Vagina (tissue), 2 donors: ENCODE data around the gene CASP8. TPM values are rescaled to one million over a fixed set of nuclear protein-coding genes. Genes with fewer than 3 reads are reported as not detected.

Source experiments
- DNase-seq, 2 donors: peaks; one replicate each; pipeline ENCODE4 v3.0.0-alpha.2; 2017; ENCODE audit errors: extremely low spot score in 2 of 2
- H3K27ac ChIP-seq: fragments of 200-600 bp; sonication (generic); one replicate; pipeline ENCODE4 v1.5.1; 2019
- H3K27me3 ChIP-seq: fragments of 200-600 bp; sonication (generic); one replicate; pipeline ENCODE4 v1.5.1; 2019
- H3K36me3 ChIP-seq, 2 donors: fragments of 200-600 bp; sonication (generic); one replicate each; pipeline ENCODE4 v1.5.1; 2017 to 2019
- H3K4me1 ChIP-seq: fragments of 200-600 bp; sonication (generic); one replicate; pipeline ENCODE4 v1.5.1; 2019
- H3K4me3 ChIP-seq, 2 donors: fragments of 200-600 bp; sonication (generic); 1 replicate in 1 of 2; 2 replicates in 1 of 2; pipeline ENCODE4 v1.5.1; 2016 to 2019
- H3K9me3 ChIP-seq: fragments of 200-600 bp; sonication (generic); one replicate; pipeline ENCODE4 v1.5.1; 2019
- POLR2A ChIP-seq, 2 donors: fragments of 450-650 bp; IDR thresholded peaks; one replicate each; pipeline ENCODE4 v1.6.1; 2017; ENCODE audit warnings: antibody characterized with exemption in 2 of 2, mild to moderate bottlenecking in 2 of 2, moderate library complexity in 2 of 2
- POLR2AphosphoS5 ChIP-seq, 2 donors: sonication (generic); formaldehyde crosslinking; IDR thresholded peaks; one replicate each; pipeline ENCODE4 v1.9.0; 2017; ENCODE audit warnings: antibody characterized with exemption in 2 of 2, mild to moderate bottlenecking in 2 of 2, low read depth in 1 of 2; ENCODE audit not compliant: insufficient read depth in 1 of 2
- intact Hi-C: fragments of 100-400 bp; cut with DNase I; formaldehyde crosslinking; loops from one replicate; pipeline ENCODE4 v1.15.1; 2023
- total RNA-seq: library from RNA; depleted of rRNA; stranded (reverse); fragments of >200 nt; gene quantifications from one replicate; pipeline ENCODE4 v1.2.3, GENCODE V29; 2016
- TF ChIP-seq, protein P1 (sequence below), 3 experiments: fragments of 450-650 bp in 2 of 3; fragments of 200-600 bp in 1 of 3; sonication (generic) in 1 of 3; IDR thresholded peaks; one replicate each; pipeline ENCODE4 v1.5.1; 2017 to 2019; ENCODE audit warnings: antibody characterized with exemption in 3 of 3, mild to moderate bottlenecking in 2 of 3, moderate library complexity in 2 of 3

CASP8 gene
- total RNA-seq, 1 donor from 2014 or later, result 29.2 TPM

DNA sequence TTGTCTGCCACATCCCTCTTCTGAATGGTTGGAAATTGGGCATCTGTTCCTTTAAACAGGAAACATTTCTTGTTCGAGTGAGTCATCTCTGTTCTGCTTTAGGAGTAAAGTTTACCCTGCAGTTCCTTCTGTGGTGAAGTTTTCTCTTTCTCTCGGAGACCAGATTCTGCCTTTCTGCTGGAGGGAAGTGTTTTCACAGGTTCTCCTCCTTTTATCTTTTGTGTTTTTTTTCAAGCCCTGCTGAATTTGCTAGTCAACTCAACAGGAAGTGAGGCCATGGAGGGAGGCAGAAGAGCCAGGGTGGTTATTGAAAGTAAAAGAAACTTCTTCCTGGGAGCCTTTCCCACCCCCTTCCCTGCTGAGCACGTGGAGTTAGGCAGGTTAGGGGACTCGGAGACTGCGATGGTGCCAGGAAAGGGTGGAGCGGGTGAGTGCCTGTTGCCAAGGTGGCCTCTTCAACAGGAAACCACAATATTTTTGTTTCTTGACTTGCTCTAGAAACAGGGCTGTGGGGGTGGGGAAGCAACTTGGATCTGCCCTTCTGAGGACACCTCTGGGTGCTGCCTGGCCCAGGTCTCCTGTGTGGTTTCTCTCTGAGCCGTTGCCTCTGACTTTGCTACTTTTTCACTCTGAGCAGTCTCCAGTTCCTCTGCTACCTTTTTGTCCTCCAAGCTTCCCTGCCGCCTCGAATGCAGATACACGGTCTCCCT, 2.2 kb upstream of the CASP8 start:
- TF ChIP-seq POLR2AphosphoS5 (IDR thresholded peaks at IDR 0.05; ENCODE audit: insufficient read depth in 1 of 2, low read depth in 1 of 2), result peak; percentile 56 to 86
- TF ChIP-seq, protein P1, sequence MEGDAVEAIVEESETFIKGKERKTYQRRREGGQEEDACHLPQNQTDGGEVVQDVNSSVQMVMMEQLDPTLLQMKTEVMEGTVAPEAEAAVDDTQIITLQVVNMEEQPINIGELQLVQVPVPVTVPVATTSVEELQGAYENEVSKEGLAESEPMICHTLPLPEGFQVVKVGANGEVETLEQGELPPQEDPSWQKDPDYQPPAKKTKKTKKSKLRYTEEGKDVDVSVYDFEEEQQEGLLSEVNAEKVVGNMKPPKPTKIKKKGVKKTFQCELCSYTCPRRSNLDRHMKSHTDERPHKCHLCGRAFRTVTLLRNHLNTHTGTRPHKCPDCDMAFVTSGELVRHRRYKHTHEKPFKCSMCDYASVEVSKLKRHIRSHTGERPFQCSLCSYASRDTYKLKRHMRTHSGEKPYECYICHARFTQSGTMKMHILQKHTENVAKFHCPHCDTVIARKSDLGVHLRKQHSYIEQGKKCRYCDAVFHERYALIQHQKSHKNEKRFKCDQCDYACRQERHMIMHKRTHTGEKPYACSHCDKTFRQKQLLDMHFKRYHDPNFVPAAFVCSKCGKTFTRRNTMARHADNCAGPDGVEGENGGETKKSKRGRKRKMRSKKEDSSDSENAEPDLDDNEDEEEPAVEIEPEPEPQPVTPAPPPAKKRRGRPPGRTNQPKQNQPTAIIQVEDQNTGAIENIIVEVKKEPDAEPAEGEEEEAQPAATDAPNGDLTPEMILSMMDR (IDR thresholded peaks at IDR 0.05), result no peak
- no peaks in the 10 kb centered on the region for H3K9me3 ChIP-seq
- peaks cover 37% of the 10 kb centered on the region for H3K4me1 ChIP-seq
- H3K27ac ChIP-seq, result peak overlapping the region; percentile 90
- peak overlapping the region; percentile 70 to 73 for H3K4me3 ChIP-seq
- intact Hi-C loops, result no loop called here
- H3K27me3 ChIP-seq, result no peaks in the 10 kb centered on the region
- DNase-seq, result peak in 1 of 2 donors; percentile 88
- H3K36me3 ChIP-seq, result no peaks in the 10 kb centered on the region

- intact Hi-C loops, result no loop called here
- TF ChIP-seq, protein P1 (IDR thresholded peaks at IDR 0.05), result no peak
- TF ChIP-seq POLR2A (IDR thresholded peaks at IDR 0.05) (no peak), POLR2AphosphoS5 (IDR thresholded peaks at IDR 0.05; ENCODE audit: insufficient read depth in 1 of 2, low read depth in 1 of 2) (no peak)
- Histone ChIP-seq H3K27ac (peak overlapping the region; percentile 90), H3K4me3 (peak overlapping the region; percentile 70 to 73), H3K27me3 (no peaks in the 10 kb centered on the region), H3K9me3 (no peaks in the 10 kb centered on the region), H3K4me1 (peaks cover 37% of the 10 kb centered on the region), H3K36me3 (no peaks in the 10 kb centered on the region)
- DNase-seq, result peak in 1 of 2 donors; percentile 67
These were observed 1.4 kb upstream of the CASP8 start for GRCh38 chr2:201258666-201259615.

- H3K9me3 ChIP-seq, result no peaks in the 10 kb centered on the region
- DNase-seq, result peak in 1 of 2 donors; percentile 56
- no peak overlapping the region for H3K27ac ChIP-seq
- TF ChIP-seq, protein P1 (IDR thresholded peaks at IDR 0.05), result no peak
- TF ChIP-seq POLR2A (IDR thresholded peaks at IDR 0.05) (no peak), POLR2AphosphoS5 (IDR thresholded peaks at IDR 0.05; ENCODE audit: insufficient read depth in 1 of 2, low read depth in 1 of 2) (no peak)
- intact Hi-C loops, result no loop called here
- H3K27me3 ChIP-seq, result no peaks in the 10 kb centered on the region
- H3K4me3 ChIP-seq, result peak overlapping the region in 1 of 2 donors; percentile 30
- H3K36me3 ChIP-seq, result no peaks in the 10 kb centered on the region
- H3K4me1 ChIP-seq, result peaks cover 37% of the 10 kb centered on the region
These were observed 1.1 kb downstream of the CASP8 start for GRCh38 chr2:201261471-201261870.

DNA sequence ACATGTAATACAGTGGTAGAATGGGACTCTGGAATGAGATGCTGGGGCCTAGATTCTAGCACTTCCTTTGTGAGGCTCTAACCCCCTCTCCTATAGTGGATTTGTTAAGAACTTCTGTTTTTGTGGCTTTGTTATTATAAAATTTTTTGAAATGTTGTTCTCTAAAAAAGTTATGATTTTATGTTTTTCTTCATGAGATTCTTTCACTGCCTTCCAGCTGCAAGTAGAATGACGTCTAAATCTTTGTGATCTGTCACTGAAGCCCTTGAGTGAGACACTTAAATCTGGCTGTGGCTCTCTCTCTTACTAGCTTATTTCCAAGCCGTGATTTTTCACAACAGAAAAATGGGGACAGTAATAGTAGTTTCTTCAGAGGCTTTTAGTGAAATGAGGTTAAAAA, 1.6 kb downstream of the CASP8 start:
- H3K9me3 ChIP-seq, result no peaks in the 10 kb centered on the region
- peaks cover 0 to 3% of the 10 kb centered on the region in 2 donors for H3K36me3 ChIP-seq
- peak overlapping the region in 1 of 2 donors; percentile 30 for H3K4me3 ChIP-seq
- H3K27me3 ChIP-seq, result no peaks in the 10 kb centered on the region
- peak in 1 of 2 donors; percentile 5 for DNase-seq
- H3K27ac ChIP-seq, result no peak overlapping the region
- TF ChIP-seq POLR2AphosphoS5 (IDR thresholded peaks at IDR 0.05; ENCODE audit: insufficient read depth in 1 of 2, low read depth in 1 of 2), result no peak
- TF ChIP-seq POLR2A (IDR thresholded peaks at IDR 0.05), result no peak
- TF ChIP-seq, protein P1 (IDR thresholded peaks at IDR 0.05), result no peak
- peaks cover 35% of the 10 kb centered on the region for H3K4me1 ChIP-seq
- intact Hi-C loops, result no loop called here
